ENCODE measurements around the gene TERT. TPM values are rescaled to one million over a fixed set of nuclear protein-coding genes. Genes with fewer than 3 reads are reported as not detected.

The TERT gene
- total RNA-seq, 2 donors from 2014 or later, result 3.6 TPM; not detected in 1

DNA sequence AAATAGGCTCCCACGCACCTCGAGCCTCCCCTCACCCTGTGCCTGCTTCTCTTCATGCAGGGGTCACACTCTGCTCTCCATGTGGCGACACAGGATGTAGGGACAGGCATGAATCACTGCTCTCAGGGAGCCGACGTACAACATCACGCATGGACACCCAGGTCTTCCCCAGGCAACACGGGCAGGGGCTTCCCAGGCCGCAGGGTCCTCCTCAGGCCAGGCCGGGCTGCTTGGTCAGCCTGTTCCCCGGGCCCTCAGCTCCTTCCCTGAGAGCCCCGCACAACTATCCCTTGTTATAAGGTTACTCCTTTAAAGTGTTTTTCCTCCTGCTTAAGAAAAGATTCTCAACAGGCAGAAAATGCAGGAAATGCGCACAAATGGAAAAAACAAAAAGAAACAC lies 68.6 kb downstream of the TERT start:
- 80% methylated on average over 12 of the region's 12 CpGs for WGBS
- TF ChIP-seq POLR2A (IDR thresholded peaks at IDR 0.05), result no peak
- no peak for TF ChIP-seq POLR2AphosphoS5 (IDR thresholded peaks at IDR 0.05)
- TF ChIP-seq CTCF (IDR thresholded peaks at IDR 0.05), result no peak
- peaks cover 5% of the 10 kb centered on the region for H3K27me3 ChIP-seq (replicated peaks; ENCODE audit: insufficient read depth)
- H3K9me3 ChIP-seq, result no peaks in the 10 kb centered on the region
- H3K4me1 ChIP-seq (replicated peaks), result no peaks in the 10 kb centered on the region
- no peak for DNase-seq (ENCODE audit: low spot score)
- intact Hi-C loops (cut with DNase I), result no loop called here
- no peak overlapping the region for H3K4me3 ChIP-seq
- H3K27ac ChIP-seq, result no peak overlapping the region
- H3K36me3 ChIP-seq, result no peaks in the 10 kb centered on the region

DNA sequence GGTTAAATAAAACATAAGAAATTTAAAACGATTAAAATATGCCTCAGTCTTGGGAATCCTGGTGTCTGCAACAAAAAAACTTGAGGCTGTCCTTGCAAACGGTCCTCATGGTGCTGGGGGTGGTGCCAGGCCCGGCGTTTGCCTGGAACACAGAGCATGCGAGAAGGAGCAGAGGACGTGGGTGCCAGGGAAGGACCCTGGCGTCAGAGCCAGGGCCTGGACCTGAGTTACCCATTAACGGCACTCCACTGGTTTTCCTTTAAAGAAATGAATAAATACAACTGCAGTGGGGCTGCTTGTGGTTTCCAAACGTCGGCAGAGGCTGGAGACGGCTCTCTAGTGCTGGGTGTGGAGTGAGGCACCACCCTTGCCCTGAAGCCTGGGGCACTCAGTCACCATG lies 69.8 kb downstream of the TERT start, which contains the start of gene SLC6A18:
Gene SLC6A18, plus strand, starts transcription at position 301 of the 400 bp plus-strand sequence. Its CDS starts 97 bp downstream, at position 398.
- H3K4me1 ChIP-seq (replicated peaks), result no peaks in the 10 kb centered on the region
- no peak within 1 kb of the TSS for H3K27ac ChIP-seq
- H3K36me3 ChIP-seq, result no peaks in the 10 kb centered on the region
- H3K27me3 ChIP-seq (replicated peaks; ENCODE audit: insufficient read depth), result no peaks in the 10 kb centered on the region
- WGBS, result 72% methylated on average over 11 of the region's 11 CpGs
- no peak for TF ChIP-seq POLR2A (IDR thresholded peaks at IDR 0.05)
- no peak for TF ChIP-seq CTCF (IDR thresholded peaks at IDR 0.05)
- TF ChIP-seq POLR2AphosphoS5 (IDR thresholded peaks at IDR 0.05), result no peak
- H3K4me3 ChIP-seq, result no peak within 1 kb of the TSS
- intact Hi-C loops (cut with DNase I), result no loop called here
- no peaks in the 10 kb centered on the region for H3K9me3 ChIP-seq
- DNase-seq (ENCODE audit: low spot score), result no peak

DNA sequence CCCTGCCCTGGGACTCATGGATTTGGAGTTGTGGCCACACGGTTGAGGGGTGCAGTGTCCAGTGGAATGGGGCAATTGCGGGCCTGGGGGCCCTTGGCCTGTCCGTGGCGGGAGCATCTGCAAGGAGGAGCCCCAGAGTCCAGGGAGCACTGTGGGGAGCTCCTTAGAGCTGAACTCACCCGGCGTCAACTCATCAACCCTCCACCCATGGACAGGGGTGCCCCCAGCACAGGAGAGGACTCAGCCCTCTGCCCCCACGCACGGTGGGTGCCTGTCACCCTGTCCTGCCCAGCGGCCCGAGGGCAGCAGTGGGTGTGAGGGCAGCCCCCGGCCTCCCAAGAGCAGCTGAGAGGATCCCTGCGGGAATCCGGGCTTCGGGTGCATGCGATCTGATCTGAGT lies 70.2 kb downstream of the TERT start:
- Histone ChIP-seq H3K4me3 (no peak overlapping the region), H3K36me3 (no peaks in the 10 kb centered on the region), H3K27me3 (replicated peaks; ENCODE audit: insufficient read depth) (no peaks in the 10 kb centered on the region), H3K27ac (no peak overlapping the region), H3K4me1 (replicated peaks) (no peaks in the 10 kb centered on the region), H3K9me3 (no peaks in the 10 kb centered on the region)
- TF ChIP-seq POLR2AphosphoS5 (IDR thresholded peaks at IDR 0.05) (no peak), POLR2A (IDR thresholded peaks at IDR 0.05) (no peak), CTCF (IDR thresholded peaks at IDR 0.05) (no peak)
- DNase-seq (ENCODE audit: low spot score), result no peak
- WGBS, result 82% methylated on average over 15 of the region's 15 CpGs
- intact Hi-C loops (cut with DNase I), result no loop called here

DNA sequence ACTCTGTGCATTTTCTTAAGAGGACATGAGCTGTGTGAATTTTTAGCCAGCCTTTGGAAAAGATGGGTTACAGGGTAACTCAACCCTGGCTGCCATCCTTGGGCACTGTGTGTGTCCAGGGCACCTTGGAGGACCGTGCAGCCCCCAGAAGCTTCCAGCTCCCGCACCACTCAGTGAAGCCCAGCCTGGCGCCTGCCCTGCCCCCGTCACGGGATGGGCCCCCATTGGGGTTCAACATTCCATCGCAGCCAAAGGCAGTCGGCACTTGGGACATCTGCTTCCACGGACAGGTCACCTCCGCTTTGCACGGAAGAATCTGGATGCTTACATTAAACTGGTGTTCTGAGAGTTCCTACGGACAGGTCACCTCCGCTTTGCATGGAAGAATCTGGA lies 71.6 kb downstream of the TERT start:
- Histone ChIP-seq H3K9me3 (no peaks in the 10 kb centered on the region), H3K27me3 (replicated peaks; ENCODE audit: insufficient read depth) (no peaks in the 10 kb centered on the region), H3K4me3 (no peak overlapping the region), H3K36me3 (no peaks in the 10 kb centered on the region), H3K27ac (no peak overlapping the region), H3K4me1 (replicated peaks) (no peaks in the 10 kb centered on the region)
- intact Hi-C loops (cut with DNase I), result no loop called here
- TF ChIP-seq CTCF (IDR thresholded peaks at IDR 0.05) (no peak), POLR2A (IDR thresholded peaks at IDR 0.05) (no peak), POLR2AphosphoS5 (IDR thresholded peaks at IDR 0.05) (no peak)
- no peak for DNase-seq (ENCODE audit: low spot score)
- 76% methylated on average over 12 of the region's 12 CpGs for WGBS

- no peak overlapping the region for H3K27ac ChIP-seq
- H3K27me3 ChIP-seq (replicated peaks; ENCODE audit: insufficient read depth), result no peaks in the 10 kb centered on the region
- H3K4me3 ChIP-seq, result no peak overlapping the region
- 80% methylated on average over 27 of the region's 27 CpGs for WGBS
- no peaks in the 10 kb centered on the region for H3K9me3 ChIP-seq
- H3K4me1 ChIP-seq (replicated peaks), result no peaks in the 10 kb centered on the region
- no peaks in the 10 kb centered on the region for H3K36me3 ChIP-seq
- intact Hi-C loops (cut with DNase I), result no loop called here
- DNase-seq (ENCODE audit: low spot score), result no peak
- TF ChIP-seq POLR2A (IDR thresholded peaks at IDR 0.05) (no peak), POLR2AphosphoS5 (IDR thresholded peaks at IDR 0.05) (no peak), CTCF (IDR thresholded peaks at IDR 0.05) (no peak)
These were observed 72.1 kb downstream of the TERT start for GRCh38 chr5:1222621-1223277.

Measured in prostate gland (tissue), 2 donors.